ENCODE results near the gene CDKAL1.
A peak's percentile ranks its signal among the peaks of the same experiment; 100 is the strongest.
"Not testable (repeated sequence)": the region's sequence is repeated elsewhere in the genome, so short reads cannot be mapped to it uniquely, and the experiment has no call there.

The CDKAL1 gene

DNA sequence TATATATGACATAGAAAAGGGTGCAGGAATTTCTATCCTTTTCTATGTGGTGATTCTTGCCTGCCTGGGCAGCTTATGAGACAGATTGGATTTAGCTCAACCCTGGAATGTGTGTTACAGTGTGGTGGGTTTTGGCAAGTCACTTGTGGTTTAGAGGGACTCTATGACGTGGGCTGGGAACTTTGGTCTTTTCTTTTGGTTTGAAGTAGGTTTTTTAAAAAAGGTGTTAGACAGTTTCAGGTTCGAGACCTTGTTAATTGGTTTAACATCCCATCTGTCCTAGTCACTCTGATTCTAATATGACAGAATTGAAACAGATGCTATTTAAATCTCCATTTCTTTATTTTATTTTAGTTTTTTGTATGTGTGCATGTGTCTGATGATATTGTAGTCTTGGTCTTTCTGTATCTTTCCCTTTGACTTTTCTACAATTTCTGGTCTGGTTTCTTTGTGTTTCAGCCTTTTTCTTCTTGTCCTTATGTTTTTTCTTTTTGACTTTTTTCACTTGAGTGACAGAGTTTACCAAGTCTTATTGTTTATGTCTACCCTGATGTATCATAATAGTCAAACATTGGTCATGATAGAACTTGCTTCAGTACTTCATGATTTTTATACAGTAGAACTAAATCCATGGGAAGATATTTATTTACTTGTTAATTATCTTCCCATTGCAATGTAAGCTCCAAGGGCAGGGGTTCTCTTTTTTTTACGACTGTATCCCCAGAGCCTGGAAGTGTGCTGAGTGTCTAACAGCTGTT, 174.3 kb downstream of the CDKAL1 start:
- peak; percentile 5 for DNase-seq (ENCODE audit: low spot score)

GRCh38 chr6:20709451-20709850, 175.2 kb downstream of the CDKAL1 start:
- DNase-seq (ENCODE audit: low spot score) = no peak

- no peak for DNase-seq (ENCODE audit: low spot score)
Observed at GRCh38 chr6:20710341-20710740, 176.1 kb downstream of the CDKAL1 start.

DNA sequence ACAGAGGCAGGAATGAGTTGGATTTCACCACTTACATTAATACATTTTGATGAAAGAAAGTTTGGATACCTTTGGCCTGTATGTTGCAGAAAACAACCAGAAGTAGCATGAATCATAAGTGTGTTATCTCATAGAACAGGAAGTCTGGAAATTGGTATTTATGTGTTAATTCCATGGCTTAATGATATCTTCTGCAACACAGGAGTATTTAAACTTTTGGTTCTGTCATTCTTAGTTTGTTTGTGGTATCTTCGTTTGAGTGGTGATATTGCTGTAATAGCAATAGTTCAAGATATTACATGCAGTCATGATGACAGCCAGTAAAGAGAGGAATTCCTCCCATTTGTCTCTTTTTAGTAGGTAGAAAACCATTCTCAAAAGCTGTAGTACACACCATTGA, 177.3 kb downstream of the CDKAL1 start:
- no peak for DNase-seq (ENCODE audit: low spot score)

DNA sequence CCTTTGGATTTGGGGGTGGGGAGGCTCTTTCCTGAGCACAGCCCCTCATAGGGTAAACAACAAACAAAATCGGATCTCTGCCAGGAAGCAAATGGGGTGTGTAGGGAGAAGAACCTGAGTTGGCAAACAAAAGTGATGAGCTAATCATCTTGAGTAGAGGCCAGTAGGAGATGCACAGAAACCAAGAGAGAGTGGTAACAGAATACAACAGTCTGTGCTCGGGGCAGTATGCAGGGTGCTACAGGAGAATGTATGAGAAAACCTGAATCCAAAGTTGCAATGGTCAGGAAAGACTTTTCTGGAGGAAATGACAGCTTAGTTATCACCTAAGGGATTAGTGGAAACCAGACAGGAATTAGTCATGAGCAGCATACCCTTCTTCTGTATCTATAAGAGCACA, 177.8 kb downstream of the CDKAL1 start:
- DNase-seq (ENCODE audit: low spot score) = no peak

DNA sequence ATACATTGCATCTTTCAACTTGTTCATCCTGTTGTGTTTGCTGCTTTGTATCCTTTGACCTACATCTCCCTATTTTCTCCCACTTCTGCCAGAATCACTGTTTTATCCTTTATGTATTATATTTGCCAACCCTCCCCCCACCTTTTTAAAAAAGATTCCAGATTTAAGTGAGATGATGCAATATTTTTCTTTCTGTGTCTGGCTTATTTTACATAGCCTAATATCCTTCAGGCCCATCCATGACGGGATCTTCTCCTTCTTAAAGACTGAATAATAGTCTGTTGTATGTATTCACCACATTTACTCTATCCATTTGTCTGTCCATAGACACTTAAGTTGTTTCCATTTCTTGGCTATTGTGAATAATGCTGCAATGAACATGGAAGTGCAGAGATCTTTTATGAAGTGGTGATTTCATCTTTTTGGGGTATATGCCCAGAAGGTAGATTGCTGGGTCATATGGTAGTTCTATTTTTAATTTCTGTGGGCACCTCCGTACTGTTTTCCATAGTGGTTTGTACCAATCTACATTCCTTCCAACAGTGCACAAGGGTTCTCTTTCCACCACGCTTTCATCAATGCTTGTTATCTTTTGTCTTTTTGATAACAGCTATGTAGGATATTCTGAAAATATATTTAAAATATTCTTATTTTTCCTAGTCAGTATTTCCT, 181.0 kb downstream of the CDKAL1 start:
- DNase-seq (ENCODE audit: low spot score) = no peak

DNA sequence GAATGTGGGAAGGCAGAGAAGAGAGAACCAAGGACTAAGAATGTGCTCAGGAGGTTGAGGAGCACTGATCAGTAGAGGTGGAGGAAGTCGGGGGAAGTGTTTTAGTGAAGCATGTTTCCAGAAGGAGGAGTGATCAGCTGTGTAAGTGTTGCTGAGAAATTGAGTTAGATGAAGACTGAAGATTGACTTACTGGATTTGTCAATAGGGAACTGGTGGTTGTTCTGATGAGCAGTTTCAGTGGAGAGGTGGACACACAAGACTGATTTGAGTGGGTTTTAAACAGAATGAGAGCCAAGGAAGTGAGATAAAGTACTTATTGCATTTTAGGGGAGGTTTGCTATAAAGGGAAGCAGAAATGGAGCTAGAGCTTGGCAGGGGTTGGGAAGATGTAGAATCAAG, 182.6 kb downstream of the CDKAL1 start:
- no peak for DNase-seq (ENCODE audit: low spot score)

GRCh38 chr6:20717743-20718142, 183.5 kb downstream of the CDKAL1 start:
- no peak for DNase-seq (ENCODE audit: low spot score)

- DNase-seq (ENCODE audit: low spot score) = no peak
Observed at GRCh38 chr6:20718705-20719653, 184.7 kb downstream of the CDKAL1 start.

DNA sequence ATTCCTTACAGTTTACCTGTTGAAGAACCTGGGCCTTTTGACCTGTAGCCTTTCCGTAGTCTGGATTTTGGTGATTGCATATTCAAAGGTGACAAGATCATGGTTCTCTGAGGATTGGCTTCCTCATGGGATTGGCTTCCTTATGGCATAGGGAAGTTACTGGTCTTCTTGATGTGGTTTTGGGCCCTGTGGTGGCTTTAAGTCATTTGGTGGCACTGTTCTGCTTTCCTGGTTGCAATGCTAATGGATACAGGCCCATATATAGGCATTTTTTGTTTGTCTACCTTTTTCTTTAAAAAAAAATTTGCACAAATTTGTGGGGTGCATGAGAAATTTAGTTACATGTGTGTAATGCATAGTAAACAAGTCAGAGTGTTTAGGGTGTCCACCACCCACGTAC, 185.7 kb downstream of the CDKAL1 start:
- DNase-seq (ENCODE audit: low spot score) = no peak

- DNase-seq (ENCODE audit: low spot score) = not testable (repeated sequence)
Observed at GRCh38 chr6:20721121-20721520, 186.9 kb downstream of the CDKAL1 start.

- DNase-seq (ENCODE audit: low spot score) = no peak
Observed at GRCh38 chr6:20722455-20722854, 188.2 kb downstream of the CDKAL1 start.

DNA sequence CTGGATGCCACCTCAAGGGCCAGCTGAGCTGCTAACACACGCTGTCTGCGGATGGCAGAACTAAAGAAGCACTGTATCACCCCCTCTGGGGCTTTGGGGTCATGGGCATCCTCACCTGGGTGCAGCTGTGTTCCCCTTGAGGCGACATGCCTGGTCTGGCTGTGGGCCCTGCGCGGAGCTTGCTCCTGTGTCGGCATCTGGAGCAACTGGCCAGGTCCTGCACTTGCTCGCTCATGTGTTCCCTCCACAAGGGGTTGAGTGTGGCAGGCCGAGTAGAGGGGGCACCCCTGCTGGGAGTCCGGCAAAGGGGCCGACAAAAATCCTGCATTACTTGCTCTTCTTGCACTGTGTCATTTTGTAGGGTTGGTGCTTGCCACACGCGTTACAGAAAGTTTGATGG, 189.0 kb downstream of the CDKAL1 start:
- DNase-seq (ENCODE audit: low spot score) = no peak

- no peak for DNase-seq (ENCODE audit: low spot score)
Observed at GRCh38 chr6:20724443-20725190, 190.4 kb downstream of the CDKAL1 start.

DNA sequence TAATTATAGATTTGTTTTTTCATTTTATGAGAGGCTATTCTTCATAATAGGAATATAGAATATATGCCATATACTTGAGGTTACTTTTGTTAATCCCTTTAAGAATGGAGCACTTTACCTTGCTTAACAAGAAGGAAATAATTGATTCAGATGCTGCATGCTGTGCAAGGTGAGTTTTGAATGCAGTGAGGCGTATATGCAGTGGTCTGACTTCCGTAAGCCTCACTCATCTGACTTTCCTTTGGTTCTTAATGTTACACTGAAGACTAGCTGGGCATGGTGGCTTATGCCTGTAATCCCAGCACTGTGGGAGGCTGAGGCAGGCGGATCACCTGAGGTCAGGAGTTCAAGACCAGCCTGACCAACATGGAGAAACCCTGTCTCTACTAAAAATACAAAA, 191.0 kb downstream of the CDKAL1 start:
- DNase-seq (ENCODE audit: low spot score) = not testable (repeated sequence)

- no peak for DNase-seq (ENCODE audit: low spot score)
Observed at GRCh38 chr6:20729086-20729485, 194.8 kb downstream of the CDKAL1 start.

DNA sequence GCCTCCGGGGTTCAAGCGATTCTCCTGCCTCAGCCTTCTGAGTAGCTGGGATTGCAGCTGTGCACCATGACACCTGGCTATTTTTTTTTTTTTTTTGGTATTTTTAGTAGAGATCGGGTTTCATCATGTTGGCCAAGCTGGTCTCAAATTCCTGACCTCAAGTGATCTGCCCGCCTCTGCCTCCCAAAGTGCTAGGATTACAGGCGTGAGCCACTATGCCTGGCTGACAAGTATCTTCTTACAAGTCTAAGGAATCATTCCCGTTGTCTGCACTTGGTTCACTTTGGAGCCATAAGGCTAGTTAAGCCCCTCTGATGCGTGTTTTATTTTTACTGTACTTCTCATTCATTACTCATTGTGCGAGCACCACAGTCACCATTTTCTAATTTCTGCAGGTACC, 198.1 kb downstream of the CDKAL1 start:
- DNase-seq (ENCODE audit: low spot score) = not testable (repeated sequence)

- no peak for DNase-seq (ENCODE audit: low spot score)
Observed at GRCh38 chr6:20732896-20733295, 198.6 kb downstream of the CDKAL1 start.

DNA sequence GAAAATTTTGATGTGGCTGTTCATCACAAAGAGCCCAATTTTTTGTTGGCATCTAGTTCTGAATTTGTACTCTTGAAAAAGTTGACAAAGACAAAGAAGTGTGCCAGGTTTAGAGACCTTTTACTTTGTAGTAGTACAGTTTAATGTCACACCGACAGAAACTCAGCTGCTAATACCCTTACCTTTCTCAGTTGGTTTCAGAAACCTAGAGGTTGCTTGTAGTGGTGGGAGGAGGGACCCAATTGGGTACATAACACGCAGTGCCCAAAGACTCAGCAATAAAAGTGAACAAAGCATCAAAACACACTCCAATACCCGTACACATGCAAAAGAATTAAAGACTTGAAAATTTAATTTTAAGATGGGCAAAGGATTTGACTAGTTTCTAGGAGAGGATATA, 203.7 kb downstream of the CDKAL1 start:
- no peak for DNase-seq (ENCODE audit: low spot score)

DNA sequence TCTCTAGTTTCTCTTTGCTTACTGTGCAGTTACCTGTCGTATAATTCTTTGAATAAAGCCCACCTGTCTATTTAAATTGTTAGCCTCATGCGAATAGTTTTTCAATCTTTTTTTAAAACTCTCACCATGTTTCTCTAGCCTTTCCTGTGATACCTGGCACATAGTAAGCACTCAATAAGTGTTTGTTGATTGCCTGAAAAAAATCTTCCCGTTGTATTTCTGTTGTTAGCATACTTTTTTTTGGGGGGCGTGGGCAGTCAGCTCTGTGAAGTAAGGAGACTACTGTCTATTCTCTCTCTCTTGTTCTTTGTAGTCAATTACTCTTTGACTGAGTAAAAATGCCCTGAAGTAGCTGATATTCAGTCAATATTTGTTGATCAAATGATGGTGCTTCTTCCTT, 205.8 kb downstream of the CDKAL1 start:
- no peak for DNase-seq (ENCODE audit: low spot score)

DNA sequence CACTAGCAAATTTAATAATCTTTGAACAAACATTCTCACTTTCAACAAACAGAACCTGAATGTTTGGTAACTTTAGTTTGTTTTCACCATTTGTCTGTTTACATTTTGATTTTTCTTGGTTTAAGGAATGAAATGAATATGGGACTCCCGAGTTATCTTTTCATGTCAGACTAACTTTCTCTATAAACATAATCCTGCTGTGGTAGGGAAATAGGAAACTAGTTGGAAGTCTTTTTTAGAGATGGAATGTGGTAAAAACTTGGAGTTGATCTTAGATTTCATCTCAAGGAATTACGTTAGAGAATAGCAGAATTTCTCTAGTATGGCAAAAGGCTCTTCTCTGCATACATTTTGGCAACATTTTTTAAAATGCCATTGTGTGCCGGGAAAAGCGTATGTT, 206.5 kb downstream of the CDKAL1 start:
- no peak for DNase-seq (ENCODE audit: low spot score)

GRCh38 chr6:20741490-20741889, 207.2 kb downstream of the CDKAL1 start:
- DNase-seq (ENCODE audit: low spot score) = no peak
